ENCODE results near the gene ADRA2B. TPM values are rescaled to one million over a fixed set of nuclear protein-coding genes. Genes with fewer than 3 reads are reported as not detected.
"Not testable (repeated sequence)": the region's sequence is repeated elsewhere in the genome, so short reads cannot be mapped to it uniquely, and the experiment has no call there.

The ADRA2B gene
- total RNA-seq, 1 experiment from 2014 or later = not detected

- peaks cover 7% of the 10 kb centered on the region for H3K9me3 ChIP-seq (ENCODE audit: low read depth, low read length, poor library complexity, severe bottlenecking)
- BruUV-seq (replicated peaks) = no TSS peak
- intact Hi-C loops (cut with micrococcal nuclease; ENCODE audit: unreplicated experiment) = no loop called here
Observed at GRCh38 chr2:96073170-96073775, 43.1 kb downstream of the ADRA2B start.

GRCh38 chr2:96072746-96073145, 43.6 kb downstream of the ADRA2B start:
- H3K36me3 ChIP-seq (ENCODE audit: insufficient read depth, low read length, poor library complexity, severe bottlenecking) = no peaks in the 10 kb centered on the region
- ChIA-PET POLR2A (ENCODE audit: low non-redundant PET) (no interaction called here), CTCF (no interaction called here)
- DNase-seq (ENCODE audit: low spot score) = no peak
- intact Hi-C loops (cut with micrococcal nuclease; ENCODE audit: unreplicated experiment) = no loop called here
- H3K27me3 ChIP-seq (replicated peaks; ENCODE audit: insufficient read depth, low read depth, low read length, poor library complexity) = no peaks in the 10 kb centered on the region
- TF ChIP-seq CTCF (conservative IDR thresholded peaks at IDR 0.05; ENCODE audit: low read depth, low read length) (no peak), EZH2 (IDR thresholded peaks at IDR 0.05; ENCODE audit: borderline replicate concordance, low read depth, low read length, poor library complexity, severe bottlenecking) (no peak)
- BruUV-seq (replicated peaks) = no TSS peak
- H3K9me3 ChIP-seq (ENCODE audit: low read depth, low read length, poor library complexity, severe bottlenecking) = peaks cover 7% of the 10 kb centered on the region
- H3K4me1 ChIP-seq (ENCODE audit: insufficient read depth, low read length, poor library complexity, severe bottlenecking) = no peaks in the 10 kb centered on the region
- H3K4me3 ChIP-seq (ENCODE audit: low read depth, low read length, poor library complexity, severe bottlenecking) = no peak overlapping the region
- no peak overlapping the region for H3K27ac ChIP-seq (ENCODE audit: low read depth, low read length, poor library complexity, severe bottlenecking)

More at GRCh38 chr2:96073170-96073775, 43.1 kb downstream of the ADRA2B start:
- DNase-seq (ENCODE audit: low spot score) = no peak
- H3K4me1 ChIP-seq (ENCODE audit: insufficient read depth, low read length, poor library complexity, severe bottlenecking) = no peaks in the 10 kb centered on the region
- no peaks in the 10 kb centered on the region for H3K27me3 ChIP-seq (replicated peaks; ENCODE audit: insufficient read depth, low read depth, low read length, poor library complexity)
- no peak for TF ChIP-seq CTCF (conservative IDR thresholded peaks at IDR 0.05; ENCODE audit: low read depth, low read length)
- no peak for TF ChIP-seq EZH2 (IDR thresholded peaks at IDR 0.05; ENCODE audit: borderline replicate concordance, low read depth, low read length, poor library complexity, severe bottlenecking)
- no peaks in the 10 kb centered on the region for H3K36me3 ChIP-seq (ENCODE audit: insufficient read depth, low read length, poor library complexity, severe bottlenecking)
- POLR2A ChIA-PET (ENCODE audit: low non-redundant PET) = no interaction called here
- no peak overlapping the region for H3K4me3 ChIP-seq (ENCODE audit: low read depth, low read length, poor library complexity, severe bottlenecking)
- H3K27ac ChIP-seq (ENCODE audit: low read depth, low read length, poor library complexity, severe bottlenecking) = no peak overlapping the region
- CTCF ChIA-PET = no interaction called here

- DNase-seq (ENCODE audit: low spot score); H3K27ac ChIP-seq (ENCODE audit: low read depth, low read length, poor library complexity, severe bottlenecking); H3K36me3 ChIP-seq (ENCODE audit: insufficient read depth, low read length, poor library complexity, severe bottlenecking); BruUV-seq (replicated peaks); POLR2A ChIA-PET (ENCODE audit: low non-redundant PET); intact Hi-C loops (cut with micrococcal nuclease; ENCODE audit: unreplicated experiment); CTCF ChIA-PET; H3K27me3 ChIP-seq (replicated peaks; ENCODE audit: insufficient read depth, low read depth, low read length, poor library complexity); H3K4me1 ChIP-seq (ENCODE audit: insufficient read depth, low read length, poor library complexity, severe bottlenecking); H3K9me3 ChIP-seq (ENCODE audit: low read depth, low read length, poor library complexity, severe bottlenecking); H3K4me3 ChIP-seq (ENCODE audit: low read depth, low read length, poor library complexity, severe bottlenecking): not testable (repeated sequence)
Observed at GRCh38 chr2:96071977-96072491, 44.3 kb downstream of the ADRA2B start.

- POLR2A ChIA-PET (ENCODE audit: low non-redundant PET); intact Hi-C loops (cut with micrococcal nuclease; ENCODE audit: unreplicated experiment); H3K4me3 ChIP-seq (ENCODE audit: low read depth, low read length, poor library complexity, severe bottlenecking); H3K27ac ChIP-seq (ENCODE audit: low read depth, low read length, poor library complexity, severe bottlenecking); CTCF ChIA-PET; H3K9me3 ChIP-seq (ENCODE audit: low read depth, low read length, poor library complexity, severe bottlenecking); BruUV-seq (replicated peaks); H3K27me3 ChIP-seq (replicated peaks; ENCODE audit: insufficient read depth, low read depth, low read length, poor library complexity); H3K36me3 ChIP-seq (ENCODE audit: insufficient read depth, low read length, poor library complexity, severe bottlenecking); DNase-seq (ENCODE audit: low spot score); H3K4me1 ChIP-seq (ENCODE audit: insufficient read depth, low read length, poor library complexity, severe bottlenecking): not testable (repeated sequence)
Observed at GRCh38 chr2:96071087-96071976, 45.0 kb downstream of the ADRA2B start.

- H3K9me3 ChIP-seq (ENCODE audit: low read depth, low read length, poor library complexity, severe bottlenecking); POLR2A ChIA-PET (ENCODE audit: low non-redundant PET); H3K36me3 ChIP-seq (ENCODE audit: insufficient read depth, low read length, poor library complexity, severe bottlenecking); H3K27me3 ChIP-seq (replicated peaks; ENCODE audit: insufficient read depth, low read depth, low read length, poor library complexity); CTCF ChIA-PET; intact Hi-C loops (cut with micrococcal nuclease; ENCODE audit: unreplicated experiment); DNase-seq (ENCODE audit: low spot score); H3K4me1 ChIP-seq (ENCODE audit: insufficient read depth, low read length, poor library complexity, severe bottlenecking); H3K27ac ChIP-seq (ENCODE audit: low read depth, low read length, poor library complexity, severe bottlenecking); BruUV-seq (replicated peaks); H3K4me3 ChIP-seq (ENCODE audit: low read depth, low read length, poor library complexity, severe bottlenecking): not testable (repeated sequence)
Observed at GRCh38 chr2:96070351-96070750, 46.0 kb downstream of the ADRA2B start.

- POLR2A ChIA-PET (ENCODE audit: low non-redundant PET) = not testable (repeated sequence)
Observed at GRCh38 chr2:96069878-96070277, 46.5 kb downstream of the ADRA2B start.

More at GRCh38 chr2:96069878-96070277, 46.5 kb downstream of the ADRA2B start:
- BruUV-seq (replicated peaks); H3K9me3 ChIP-seq (ENCODE audit: low read depth, low read length, poor library complexity, severe bottlenecking); CTCF ChIA-PET; H3K36me3 ChIP-seq (ENCODE audit: insufficient read depth, low read length, poor library complexity, severe bottlenecking); intact Hi-C loops (cut with micrococcal nuclease; ENCODE audit: unreplicated experiment); H3K27ac ChIP-seq (ENCODE audit: low read depth, low read length, poor library complexity, severe bottlenecking); H3K4me3 ChIP-seq (ENCODE audit: low read depth, low read length, poor library complexity, severe bottlenecking); H3K27me3 ChIP-seq (replicated peaks; ENCODE audit: insufficient read depth, low read depth, low read length, poor library complexity); H3K4me1 ChIP-seq (ENCODE audit: insufficient read depth, low read length, poor library complexity, severe bottlenecking); DNase-seq (ENCODE audit: low spot score): not testable (repeated sequence)
